ENCODE data around the gene PDE4B.
"Not testable (repeated sequence)": the region's sequence is repeated elsewhere in the genome, so short reads cannot be mapped to it uniquely, and the experiment has no call there.

PDE4B gene

DNA sequence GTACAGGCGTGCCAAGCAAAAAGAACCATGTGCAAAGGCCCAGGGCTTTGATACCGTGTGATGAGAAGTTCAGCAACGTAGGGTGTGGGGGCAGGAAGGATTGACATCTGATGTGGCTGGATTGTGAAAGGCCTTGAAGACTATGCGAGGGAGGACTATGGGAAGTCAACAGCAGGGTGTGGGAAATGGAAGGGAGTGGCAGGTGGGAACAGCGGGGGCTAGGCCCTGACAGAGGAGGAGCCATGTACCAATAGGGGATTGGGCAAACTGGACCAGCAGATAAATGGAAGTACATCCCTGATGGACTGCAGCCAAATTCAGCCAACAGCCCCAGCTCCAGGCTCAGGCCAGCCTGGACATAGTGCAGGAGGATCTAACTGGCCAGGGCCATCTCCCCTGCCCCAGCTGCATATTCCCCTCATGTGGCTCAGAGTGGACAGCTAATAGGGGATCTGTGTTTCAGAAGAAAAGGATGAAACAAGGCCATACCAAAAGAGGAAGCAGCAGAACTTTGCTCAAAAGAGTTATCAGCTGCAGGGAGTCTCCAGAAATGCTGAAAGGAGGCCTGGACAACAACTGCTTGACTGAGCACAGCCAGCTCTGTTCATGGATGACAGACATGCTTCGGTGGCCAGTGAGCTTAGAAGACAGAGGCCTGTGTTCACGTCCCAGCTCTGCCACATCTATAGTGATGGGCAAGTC, 601.0 kb downstream of the PDE4B start:
- DNase-seq (ENCODE audit: low spot score), result no peak

DNA sequence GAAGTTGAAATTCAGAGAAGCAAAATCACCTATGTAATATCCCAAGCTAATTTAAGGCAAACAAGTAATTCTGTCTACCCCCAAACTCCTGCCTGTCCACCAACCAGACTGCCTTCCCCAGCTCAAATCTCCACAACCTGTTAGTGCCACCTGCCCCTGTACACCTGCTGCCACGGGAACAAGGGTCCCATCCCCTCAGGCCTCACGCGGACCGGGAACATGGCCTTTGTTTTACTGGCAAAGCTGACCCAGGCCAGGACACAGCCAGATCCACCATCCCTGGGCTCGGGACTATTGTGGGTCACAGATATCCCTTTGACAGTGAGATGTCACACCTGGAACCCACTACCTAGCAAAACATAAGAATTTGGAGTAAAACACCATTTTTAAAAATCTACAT, 601.9 kb downstream of the PDE4B start:
- DNase-seq (ENCODE audit: low spot score), result no peak

DNA sequence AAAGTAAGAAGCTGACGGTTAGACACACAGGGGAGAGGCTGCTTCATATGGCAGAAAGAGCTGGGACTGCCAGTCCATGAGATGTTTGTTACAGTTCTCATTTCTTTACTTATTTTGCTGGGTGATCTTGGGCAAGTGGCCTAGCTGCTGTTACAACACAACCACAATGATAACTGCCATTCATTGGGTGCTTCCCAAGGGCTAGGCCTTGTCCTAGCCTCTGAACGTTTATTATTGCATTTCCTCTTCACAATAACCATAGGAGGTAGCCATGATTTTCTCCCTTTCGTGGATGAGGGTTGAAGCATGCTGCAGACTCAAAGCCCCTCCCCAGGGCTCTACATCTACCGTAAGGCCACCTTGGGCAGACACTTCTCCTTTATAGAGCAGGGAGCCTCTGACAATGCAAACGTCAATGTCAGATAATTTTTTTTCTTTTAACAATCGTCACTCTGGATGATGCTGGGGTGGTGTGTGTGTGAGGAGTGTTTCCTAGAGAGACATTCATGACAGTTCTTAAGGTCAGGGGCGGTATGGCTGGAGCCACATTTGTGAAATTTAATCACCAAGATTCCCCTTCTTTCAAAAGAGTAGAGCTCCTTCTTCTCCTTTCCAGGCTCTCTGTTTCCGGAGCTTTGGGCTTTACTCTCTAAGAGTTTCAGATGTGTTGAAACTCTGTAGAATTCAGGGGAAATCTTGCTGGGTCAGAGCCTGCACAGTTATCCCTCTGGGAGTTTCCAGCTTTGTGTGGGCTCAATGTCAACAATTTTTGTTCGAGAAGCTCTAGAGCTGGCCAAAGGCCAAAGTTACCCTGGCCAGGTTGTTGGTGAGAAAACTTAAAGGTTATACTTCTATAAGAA, 602.7 kb downstream of the PDE4B start:
- DNase-seq (ENCODE audit: low spot score), result no peak

DNA sequence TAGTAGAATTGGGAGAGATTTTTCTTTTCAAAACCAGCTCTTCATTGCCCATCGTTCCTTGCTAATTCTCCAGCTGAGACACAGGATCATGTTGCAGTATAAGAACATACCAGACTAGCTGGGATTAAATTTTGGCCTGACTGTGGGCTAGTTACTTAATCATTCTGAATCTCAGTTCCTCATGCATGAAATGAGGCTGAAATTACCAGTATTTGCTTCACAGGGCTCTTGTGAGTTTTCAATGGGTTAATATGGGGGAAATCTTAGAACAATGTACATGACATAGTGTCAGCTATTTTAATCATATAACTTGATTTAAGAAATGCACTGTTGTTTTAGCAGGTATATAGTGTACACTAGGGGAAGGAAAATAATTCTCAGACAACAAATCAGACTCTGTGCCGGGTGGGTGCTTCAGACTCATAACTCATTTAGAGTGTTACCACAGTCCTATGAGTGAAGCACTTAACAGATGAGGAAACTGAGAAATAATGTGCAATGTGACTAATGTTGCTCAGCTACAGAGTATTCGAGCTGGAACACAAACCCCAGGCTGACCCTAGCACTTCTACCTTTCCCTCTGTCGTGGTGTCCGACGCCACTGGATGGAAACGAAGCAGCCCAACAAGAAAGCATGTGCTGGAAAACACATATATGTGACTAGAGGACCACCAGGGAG, 603.7 kb downstream of the PDE4B start:
- no peak for DNase-seq (ENCODE audit: low spot score)

DNA sequence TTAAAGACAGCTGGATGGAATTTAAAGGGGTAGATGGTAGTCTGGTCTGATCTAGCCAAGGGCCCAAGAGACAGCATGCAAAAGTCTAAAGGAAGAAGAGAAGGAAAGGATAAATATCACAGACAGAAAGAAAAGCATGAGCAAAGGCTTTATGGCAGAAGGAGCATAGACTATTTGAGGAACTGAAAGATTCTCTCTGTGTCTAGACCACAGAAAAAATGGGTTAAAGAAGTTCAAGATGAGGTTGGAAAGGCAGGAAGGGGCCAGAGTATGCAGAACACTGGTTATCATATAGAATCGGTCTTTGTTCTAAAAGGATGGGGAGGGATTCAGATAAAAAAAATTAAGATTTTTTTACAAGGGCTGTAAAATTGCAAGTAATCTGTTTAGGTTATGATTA, 604.5 kb downstream of the PDE4B start:
- no peak for DNase-seq (ENCODE audit: low spot score)

DNA sequence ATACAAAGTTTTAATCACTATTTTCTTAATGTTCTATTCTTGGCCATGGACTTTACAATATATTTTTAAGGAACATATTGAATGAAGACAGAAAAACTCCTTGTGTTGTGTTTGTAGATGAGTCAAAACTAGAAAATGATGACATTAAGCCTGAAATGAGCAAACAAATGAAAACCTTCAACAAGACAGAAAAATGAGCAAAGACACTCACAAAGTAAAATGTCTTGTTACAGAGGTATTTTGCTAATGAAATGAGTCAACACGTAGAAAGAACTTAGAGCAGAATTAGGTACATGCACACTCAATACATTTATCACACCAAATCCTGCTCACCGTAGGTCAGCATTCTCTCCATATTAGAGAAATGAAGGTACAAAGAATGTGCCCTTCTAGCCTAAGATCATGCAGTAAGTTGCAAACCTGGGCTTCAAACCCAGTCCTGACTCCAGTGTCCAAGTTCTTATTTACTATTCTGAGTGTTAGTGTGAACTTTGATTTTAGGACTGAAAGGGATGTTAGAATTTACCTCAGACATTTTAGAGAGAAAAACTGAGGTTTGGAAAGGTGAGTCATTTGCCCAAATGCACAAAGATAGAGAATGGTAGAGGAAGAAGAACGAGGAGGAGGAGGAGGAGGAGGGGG, 607.3 kb downstream of the PDE4B start:
- DNase-seq (ENCODE audit: low spot score), result no peak

DNA sequence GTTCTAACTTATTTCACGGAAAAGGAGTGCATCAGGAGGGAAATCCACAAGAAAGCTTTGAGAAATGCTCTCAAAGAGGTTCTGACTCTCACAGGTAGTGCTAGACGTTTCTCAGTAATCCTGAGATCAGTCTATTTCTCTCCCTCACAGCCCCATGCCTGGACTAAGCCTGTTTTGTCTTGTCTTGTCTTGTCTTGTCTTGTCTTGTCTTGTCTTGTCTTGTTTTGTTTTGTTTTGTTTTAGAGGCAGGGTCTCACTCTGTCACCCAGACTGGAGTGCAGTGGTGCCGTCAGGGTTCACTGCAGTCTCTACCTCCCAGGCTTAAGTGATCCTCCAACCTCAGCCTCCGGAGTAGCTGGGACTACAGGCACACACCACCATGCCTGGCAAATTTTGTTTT, 608.0 kb downstream of the PDE4B start:
- no peak for DNase-seq (ENCODE audit: low spot score)

DNA sequence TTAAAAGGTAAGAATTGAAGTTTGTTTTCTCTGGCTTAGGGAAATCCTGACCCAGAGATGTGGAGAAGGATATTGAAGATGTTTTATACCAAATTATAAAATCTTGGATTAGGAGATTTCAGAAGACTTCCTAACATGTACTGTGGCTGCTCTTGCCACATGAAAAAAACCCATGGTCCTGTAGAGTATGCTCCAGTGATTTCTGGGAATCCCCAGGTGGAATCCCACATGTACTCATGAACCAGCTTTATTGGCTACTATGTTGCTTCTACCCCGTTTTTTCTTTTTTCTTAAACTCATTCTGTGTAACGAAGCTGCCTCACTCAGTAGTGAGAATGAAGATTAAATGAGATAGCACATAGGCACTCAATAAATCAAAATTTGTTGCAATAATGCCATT, 608.5 kb downstream of the PDE4B start:
- no peak for DNase-seq (ENCODE audit: low spot score)

DNA sequence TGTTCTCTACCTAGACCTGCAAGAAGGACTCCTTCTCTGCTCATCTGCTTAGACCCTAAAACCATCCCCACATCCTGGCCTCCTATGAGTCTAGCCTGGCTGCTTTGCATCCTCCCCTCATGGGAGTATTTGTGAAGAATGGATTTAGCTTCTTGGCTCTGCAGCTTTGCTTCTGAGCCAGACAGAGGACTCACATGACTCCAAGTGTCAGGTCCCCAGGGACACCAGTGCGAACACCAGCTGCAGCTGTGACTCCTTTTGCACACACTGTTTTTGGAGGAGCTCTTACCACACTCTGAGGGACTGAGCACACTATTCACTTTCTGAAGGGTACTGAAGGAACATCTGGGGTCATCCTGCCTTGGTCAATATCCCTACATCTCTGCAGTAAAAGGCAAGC, 609.5 kb downstream of the PDE4B start:
- DNase-seq (ENCODE audit: low spot score), result no peak

DNA sequence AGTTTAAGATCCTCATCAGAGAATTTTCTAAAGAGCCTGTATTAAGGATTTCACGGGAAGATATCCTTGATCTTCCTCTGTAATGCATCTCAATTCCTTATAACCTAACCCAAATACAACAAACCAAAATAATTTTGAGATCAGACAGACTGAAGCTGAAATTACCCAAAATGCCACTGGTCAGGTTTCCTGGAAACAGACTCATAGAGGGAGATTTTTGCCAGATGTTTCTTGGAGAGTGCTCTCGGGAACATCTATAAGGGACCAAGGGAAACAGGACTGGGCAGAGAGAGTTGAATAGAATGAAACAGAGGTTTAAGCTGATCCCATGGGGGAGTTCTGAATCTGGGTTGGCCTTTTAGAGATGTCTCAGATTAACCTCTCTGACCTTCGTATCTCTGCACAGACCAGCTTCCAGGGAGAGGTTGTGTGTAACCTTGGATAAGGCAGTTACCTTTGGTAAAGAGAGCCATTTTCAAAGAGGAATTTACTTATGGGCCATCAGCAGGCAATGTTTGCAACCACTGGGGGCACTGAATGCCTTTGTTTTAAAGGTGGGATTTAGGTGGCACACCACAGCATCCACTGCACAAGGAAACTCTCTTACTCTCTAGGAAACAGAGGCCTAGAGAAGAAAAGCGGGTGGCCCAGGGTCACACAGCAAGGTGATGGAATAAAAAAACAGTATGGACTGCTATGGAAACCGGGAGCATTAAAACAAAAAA, 610.5 kb downstream of the PDE4B start:
- no peak for DNase-seq (ENCODE audit: low spot score)

DNA sequence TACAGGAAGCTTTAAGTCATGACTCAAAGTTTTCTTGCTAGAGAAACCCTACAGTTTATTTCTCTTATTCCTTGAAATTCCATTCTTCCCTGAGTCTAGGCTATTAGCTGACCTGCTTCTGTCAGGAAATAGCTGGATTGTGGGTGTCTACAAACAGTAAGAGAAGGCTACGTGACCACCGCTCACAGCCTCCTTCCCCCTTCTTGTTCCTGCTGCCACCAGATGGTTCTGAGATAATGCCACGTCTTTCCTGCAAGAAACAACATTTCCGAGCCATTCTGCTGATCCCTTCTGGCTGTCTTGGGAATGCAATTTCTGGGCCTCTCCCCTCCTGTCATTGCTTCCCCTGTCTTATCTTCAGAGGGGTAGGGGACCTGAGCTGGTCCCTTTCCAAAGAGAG, 612.4 kb downstream of the PDE4B start:
- DNase-seq (ENCODE audit: low spot score), result no peak

DNA sequence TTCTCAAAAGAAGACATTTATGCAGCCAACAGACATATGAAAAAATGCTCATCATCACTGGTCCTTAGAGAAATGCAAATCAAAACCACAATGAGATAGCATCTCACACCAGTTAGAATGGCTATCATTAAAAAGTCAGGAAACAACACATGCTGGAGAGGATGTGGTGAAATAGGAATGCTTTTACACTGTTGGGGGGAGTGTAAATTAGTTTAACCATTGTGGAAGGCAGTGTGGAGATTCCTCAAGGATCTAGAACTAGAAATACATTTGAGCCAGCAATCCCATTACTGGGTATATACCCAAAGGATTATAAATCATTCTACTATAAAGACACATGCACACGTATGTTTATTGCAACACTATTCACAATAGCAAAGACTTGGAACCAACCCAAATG, 618.8 kb downstream of the PDE4B start:
- DNase-seq (ENCODE audit: low spot score), result not testable (repeated sequence)

DNA sequence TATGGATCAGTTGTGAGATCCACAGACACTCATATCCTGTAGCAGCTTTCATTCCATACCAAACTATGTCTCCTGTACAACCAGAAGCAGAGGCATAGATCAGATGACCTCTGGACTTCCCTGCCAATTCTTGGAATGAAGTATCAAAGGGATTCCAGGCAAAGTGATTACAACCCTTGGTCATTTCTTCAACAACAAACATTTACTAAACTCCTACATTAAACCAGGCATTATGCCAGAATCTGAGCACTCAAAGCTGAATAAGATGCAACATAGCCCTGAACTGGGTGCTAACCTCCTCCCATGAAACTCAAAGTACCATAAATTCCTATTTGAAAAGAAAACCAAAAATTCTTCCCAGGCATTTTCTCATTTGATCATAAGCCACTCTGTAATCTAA, 620.0 kb downstream of the PDE4B start:
- DNase-seq (ENCODE audit: low spot score), result no peak

DNA sequence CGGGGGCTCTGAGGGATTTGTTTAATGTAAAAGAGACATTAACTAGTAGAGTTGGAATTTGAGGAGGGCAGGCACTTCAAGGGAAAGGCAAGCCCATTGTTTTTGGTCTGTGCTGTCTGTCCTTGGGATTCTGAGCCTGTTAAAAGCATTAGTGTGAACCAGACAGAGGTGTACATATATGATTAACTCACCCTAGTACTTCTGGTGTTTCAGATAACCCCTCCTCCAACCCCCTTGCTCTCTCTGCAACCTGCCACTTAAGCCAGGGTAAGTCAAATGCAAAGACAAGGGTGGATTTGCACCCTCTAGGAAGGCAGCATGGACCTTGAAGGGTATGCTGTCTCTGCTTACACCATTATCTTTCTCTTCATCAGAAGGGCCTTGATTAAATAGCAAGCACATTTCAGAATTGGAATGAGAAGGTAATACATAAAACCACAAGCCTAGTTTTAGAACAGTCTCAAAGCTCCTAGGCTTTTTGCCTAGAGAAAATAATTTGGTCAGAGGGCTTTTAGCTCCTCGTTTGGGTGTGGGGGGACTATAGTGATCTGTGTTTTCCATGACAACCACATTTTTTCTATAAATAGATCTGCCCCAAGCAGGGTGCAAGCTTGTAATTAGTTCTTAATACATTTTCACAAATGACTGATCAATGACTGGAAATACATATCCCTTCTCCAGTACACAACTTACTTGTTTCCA, 620.6 kb downstream of the PDE4B start:
- DNase-seq (ENCODE audit: low spot score), result no peak

DNA sequence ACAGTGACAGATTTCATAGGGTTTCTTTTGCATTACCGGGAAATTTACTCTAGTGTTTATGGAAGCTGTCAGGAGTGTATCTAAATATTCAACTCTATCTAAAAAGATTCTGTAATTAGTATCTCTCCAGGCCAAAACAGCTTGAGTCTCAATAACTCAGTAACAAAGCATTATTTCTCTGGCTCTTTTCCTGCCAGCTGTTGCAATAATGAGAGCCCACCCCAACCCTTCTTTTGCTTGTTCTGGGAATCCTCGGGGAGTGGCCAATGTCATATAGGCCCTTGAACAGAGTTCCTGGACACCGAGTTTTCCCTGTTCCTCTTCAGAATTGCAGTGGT, 621.1 kb downstream of the PDE4B start:
- DNase-seq (ENCODE audit: low spot score), result no peak

DNA sequence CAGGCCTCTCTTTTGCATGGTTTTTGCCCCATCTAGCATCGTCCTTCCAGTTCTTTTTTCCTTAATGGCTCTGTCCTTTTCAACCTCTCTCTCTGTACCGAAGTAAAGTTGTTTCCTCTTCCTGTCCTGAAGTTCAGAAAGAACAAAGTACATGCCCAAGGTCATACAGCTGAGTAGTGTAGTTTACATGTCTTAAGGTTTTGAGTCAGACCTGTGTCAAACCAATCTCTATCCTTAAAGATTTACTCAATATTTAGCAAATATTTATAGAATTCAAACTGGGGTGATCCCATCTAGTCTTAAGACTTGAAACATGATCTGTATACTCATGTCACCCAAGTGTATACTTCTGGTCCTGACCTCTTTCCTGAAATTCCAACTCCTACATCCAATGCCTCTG, 622.6 kb downstream of the PDE4B start:
- no peak for DNase-seq (ENCODE audit: low spot score)

DNA sequence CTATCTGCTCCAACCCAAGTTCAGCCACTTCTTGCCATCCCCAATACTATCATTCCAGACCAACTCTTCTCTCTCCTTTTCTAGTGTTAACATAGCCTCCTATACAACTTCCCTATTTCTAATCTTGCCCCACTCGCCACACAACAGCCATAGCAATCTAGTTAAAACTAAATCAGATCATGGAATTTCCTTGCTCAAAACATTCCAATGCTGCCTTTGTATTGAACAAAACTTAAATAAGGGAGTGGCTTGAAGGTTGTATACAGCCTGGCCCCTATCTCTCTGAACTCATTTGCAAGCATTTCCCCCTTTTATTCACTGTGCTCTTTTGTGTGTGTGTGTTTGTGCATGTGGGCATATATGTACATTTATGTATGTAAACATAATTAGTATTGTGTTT, 623.2 kb downstream of the PDE4B start:
- DNase-seq (ENCODE audit: low spot score), result no peak

DNA sequence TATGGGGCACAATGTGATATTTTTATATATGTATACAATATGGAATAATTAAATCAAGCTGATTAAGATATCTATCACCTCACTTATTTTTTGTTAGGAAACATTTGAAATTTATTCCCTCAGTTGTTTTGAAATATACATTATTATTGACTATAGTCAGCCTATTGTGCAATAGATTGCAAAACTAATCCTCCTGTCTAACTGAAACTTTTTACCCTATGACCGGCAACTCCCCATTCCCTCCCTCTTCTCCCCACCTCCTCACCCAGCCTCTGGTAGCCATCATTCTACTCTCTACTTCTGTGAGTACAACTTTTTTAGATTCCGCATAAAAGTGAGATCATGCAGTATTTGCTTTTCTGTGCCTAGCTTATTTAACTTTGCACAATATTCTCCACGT, 623.6 kb downstream of the PDE4B start:
- no peak for DNase-seq (ENCODE audit: low spot score)

DNA sequence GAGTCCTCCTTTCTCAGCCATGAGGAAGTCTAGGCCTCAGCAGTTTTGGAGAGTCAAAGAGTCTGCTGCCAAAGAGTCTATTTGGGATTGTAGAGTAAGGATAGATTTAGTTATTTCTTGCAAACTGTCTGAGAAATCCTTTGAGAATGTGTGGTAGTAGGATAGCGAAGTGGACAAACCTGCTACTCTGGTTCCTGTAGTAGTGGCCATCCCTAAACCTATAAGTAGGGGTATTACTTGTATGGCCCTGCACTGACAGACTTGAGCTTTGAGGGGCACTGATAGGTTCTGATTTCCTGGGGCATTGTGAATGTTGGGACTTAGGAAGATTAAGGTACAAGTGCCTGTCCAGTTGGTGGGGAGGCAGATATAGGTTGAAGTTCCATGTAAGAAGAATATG, 625.3 kb downstream of the PDE4B start:
- DNase-seq (ENCODE audit: low spot score), result no peak

DNA sequence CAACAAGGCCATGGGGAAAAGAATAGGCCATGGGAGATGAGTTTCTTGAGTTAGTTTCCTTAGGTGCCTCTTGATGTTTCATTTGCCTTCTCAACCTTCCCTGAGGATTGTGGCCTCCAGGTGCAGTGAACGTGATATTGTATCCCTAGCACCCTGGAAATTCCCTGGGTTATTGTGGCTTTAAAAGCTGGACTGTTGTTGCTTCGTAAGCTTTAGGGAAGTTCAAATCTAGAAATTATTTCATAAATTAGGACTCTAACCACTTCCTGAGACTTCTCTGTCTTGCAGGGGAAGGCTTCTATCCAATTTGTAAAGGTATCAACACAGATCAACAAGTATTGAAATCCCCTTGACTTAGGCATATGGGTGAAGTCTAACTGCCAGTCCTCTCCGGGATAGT, 627.5 kb downstream of the PDE4B start:
- DNase-seq (ENCODE audit: low spot score), result not testable (repeated sequence)

DNA sequence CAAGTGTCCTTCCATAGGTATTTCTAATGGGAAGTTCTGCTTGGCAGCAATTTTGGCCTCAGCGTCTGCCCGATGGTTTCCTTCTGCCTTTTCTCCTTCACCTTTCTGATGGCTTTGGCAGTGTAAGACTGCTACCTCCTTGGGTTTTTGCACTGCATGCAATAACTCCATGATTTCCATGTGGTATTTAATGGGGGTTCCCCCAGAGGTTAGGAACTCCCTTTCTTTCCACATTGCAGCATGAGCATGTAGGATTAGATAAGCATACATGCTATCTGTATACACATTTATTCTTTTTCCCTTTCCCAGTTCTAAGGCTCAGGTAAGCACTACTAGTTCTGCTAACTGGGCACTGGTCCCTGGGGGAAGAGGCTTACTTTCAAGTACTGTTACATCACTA, 628.2 kb downstream of the PDE4B start:
- not testable (repeated sequence) for DNase-seq (ENCODE audit: low spot score)

All from HuH-7.5 (cell line).